Measurements from ENCODE around the gene SLC66A2. TPM values are rescaled to one million over a fixed set of nuclear protein-coding genes. Genes with fewer than 3 reads are reported as not detected.
A peak's percentile ranks its signal among the peaks of the same experiment; 100 is the strongest.

SLC66A2 gene
- total and polyA plus RNA-seq, 9 donors: 2.1 to 31.1 (median 27.0) TPM

DNA sequence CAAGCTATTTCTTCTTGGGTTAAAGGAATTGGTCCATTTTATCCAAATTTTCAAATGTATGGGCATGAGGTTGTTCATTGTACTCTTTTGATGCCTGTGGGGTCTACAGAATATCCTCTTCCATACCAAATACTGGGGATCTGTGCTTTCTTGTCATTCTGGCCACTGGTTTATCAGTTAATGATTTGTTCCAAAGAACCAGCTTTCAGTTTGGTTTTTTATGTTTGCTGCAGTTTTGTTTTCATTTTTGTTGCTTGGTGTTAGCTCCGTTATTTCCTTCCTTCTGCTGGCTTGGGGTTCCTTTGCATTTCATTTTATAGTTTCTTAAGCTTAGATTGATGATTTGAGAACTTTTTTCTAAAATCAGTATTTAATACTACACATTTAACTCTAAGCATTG, 45.5 kb downstream of the SLC66A2 start:
- no peaks in the 10 kb centered on the region for H3K36me3 ChIP-seq
- 8 to 28% (median 11%) methylated on average over 1 of the region's 1 CpG for WGBS, 3 donors
- intact Hi-C loops (cut with DNase I): no loop called here
- no peak overlapping the region for H3K27ac ChIP-seq
- TF ChIP-seq POLR2A (IDR thresholded peaks at IDR 0.05) (no peak), EP300 (IDR thresholded peaks at IDR 0.05) (no peak)
- TF ChIP-seq, protein P1, sequence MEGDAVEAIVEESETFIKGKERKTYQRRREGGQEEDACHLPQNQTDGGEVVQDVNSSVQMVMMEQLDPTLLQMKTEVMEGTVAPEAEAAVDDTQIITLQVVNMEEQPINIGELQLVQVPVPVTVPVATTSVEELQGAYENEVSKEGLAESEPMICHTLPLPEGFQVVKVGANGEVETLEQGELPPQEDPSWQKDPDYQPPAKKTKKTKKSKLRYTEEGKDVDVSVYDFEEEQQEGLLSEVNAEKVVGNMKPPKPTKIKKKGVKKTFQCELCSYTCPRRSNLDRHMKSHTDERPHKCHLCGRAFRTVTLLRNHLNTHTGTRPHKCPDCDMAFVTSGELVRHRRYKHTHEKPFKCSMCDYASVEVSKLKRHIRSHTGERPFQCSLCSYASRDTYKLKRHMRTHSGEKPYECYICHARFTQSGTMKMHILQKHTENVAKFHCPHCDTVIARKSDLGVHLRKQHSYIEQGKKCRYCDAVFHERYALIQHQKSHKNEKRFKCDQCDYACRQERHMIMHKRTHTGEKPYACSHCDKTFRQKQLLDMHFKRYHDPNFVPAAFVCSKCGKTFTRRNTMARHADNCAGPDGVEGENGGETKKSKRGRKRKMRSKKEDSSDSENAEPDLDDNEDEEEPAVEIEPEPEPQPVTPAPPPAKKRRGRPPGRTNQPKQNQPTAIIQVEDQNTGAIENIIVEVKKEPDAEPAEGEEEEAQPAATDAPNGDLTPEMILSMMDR (IDR thresholded peaks at IDR 0.05): no peak
- H3K27me3 ChIP-seq: no peaks in the 10 kb centered on the region
- peaks cover 4% of the 10 kb centered on the region for H3K4me1 ChIP-seq (ENCODE audit: insufficient read depth)
- no peak overlapping the region for H3K4me3 ChIP-seq
- no peak for DNase-seq
- H3K9me3 ChIP-seq: no peaks in the 10 kb centered on the region

DNA sequence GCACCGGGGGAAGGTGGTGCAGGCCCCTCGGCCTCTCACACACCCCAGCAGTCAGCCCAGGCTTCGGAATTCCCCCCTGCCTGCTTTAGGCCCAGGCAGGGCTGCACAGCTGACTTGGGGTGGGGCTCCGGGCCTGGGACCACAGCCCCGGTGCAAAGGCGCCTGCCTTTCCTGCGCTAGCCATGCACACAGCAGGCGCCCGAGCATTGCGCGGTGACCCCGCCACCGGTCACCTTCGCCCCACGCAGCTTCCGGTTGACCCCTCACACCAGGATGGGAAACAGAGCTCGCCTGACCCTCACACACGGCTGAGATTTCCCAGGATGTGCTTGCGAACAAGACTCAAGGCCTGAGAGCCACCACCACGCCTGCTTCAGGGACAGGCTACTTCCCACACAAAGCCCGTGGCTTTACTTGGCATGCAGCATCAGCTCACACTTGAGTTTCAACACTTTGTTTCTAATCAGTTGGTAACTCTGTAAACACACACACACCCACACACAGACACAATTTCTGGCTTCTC, 46.0 kb downstream of the SLC66A2 start:
- Histone ChIP-seq H3K27ac (no peak overlapping the region), H3K36me3 (no peaks in the 10 kb centered on the region), H3K9me3 (no peaks in the 10 kb centered on the region), H3K27me3 (no peaks in the 10 kb centered on the region), H3K4me3 (no peak overlapping the region), H3K4me1 (ENCODE audit: insufficient read depth) (peaks cover 4% of the 10 kb centered on the region)
- 70 to 80% (median 72%) methylated on average over 21 of the region's 21 CpGs for WGBS, 3 donors
- peak in 1 of 5 donors; percentile 47 for DNase-seq
- intact Hi-C loops (cut with DNase I): no loop called here
- TF ChIP-seq, protein P1 (IDR thresholded peaks at IDR 0.05): no peak
- TF ChIP-seq POLR2A (IDR thresholded peaks at IDR 0.05): no peak
- TF ChIP-seq EP300 (IDR thresholded peaks at IDR 0.05): no peak

DNA sequence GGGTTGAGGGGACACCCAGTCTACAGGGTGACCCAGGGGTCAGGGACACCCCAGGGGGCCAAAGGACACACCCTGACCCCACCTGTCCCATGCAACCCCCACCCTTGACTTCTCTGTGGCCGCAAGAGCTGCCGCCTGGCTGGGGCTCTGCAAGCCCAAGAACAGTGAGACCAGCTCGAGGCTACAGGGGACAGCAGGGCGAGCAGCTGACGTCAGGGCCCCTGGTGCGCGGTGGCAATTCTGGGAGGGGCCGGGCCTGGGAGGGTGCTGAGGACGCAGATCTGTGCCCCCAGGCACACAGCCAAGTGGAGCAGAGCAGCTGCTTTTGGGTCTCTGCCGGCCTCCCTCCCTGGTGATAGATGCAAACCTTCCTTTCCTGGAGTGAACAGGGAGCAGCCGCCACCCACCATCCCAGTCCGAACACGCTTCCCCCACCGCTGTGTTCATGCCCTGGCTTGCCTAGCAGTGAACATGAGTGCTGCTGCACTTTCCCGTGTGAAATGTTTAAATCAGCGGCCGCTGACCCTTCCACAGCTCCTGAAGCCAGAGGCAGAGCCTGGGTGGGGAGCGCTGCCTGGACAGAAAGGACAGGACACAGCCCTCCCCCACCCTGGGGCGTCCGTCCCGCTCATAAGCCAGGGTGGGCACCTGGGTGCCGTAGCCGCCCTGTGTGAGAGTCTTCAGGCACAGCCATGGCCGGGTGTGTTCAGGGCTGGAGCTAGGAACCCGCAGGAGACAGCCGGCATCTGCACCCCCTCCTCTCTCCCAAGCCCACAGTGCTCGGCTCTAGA, 46.9 kb downstream of the SLC66A2 start:
- intact Hi-C loops (cut with DNase I): no loop called here
- Histone ChIP-seq H3K36me3 (no peaks in the 10 kb centered on the region), H3K27ac (no peak overlapping the region), H3K27me3 (no peaks in the 10 kb centered on the region), H3K4me1 (ENCODE audit: insufficient read depth) (peaks cover 4% of the 10 kb centered on the region), H3K9me3 (no peaks in the 10 kb centered on the region), H3K4me3 (no peak overlapping the region)
- 89 to 94% (median 91%) methylated on average over 22 to 27 of the region's 27 CpGs for WGBS, 3 donors
- TF ChIP-seq, protein P1 (IDR thresholded peaks at IDR 0.05): no peak
- TF ChIP-seq EP300 (IDR thresholded peaks at IDR 0.05) (no peak), POLR2A (IDR thresholded peaks at IDR 0.05) (no peak)
- DNase-seq: peak in 1 of 5 donors; percentile 27

- Histone ChIP-seq H3K9me3 (no peaks in the 10 kb centered on the region), H3K27ac (no peak overlapping the region), H3K27me3 (no peaks in the 10 kb centered on the region), H3K36me3 (no peaks in the 10 kb centered on the region), H3K4me1 (ENCODE audit: insufficient read depth) (peaks cover 4% of the 10 kb centered on the region), H3K4me3 (no peak overlapping the region)
- 94 to 99% (median 97%) methylated on average over 25 of the region's 25 CpGs for WGBS, 3 donors
- TF ChIP-seq, protein P1 (IDR thresholded peaks at IDR 0.05): no peak
- TF ChIP-seq EP300 (IDR thresholded peaks at IDR 0.05): no peak
- TF ChIP-seq POLR2A (IDR thresholded peaks at IDR 0.05): no peak
- peak in 2 of 5 donors; percentile 12 to 26 for DNase-seq
- intact Hi-C loops (cut with DNase I): no loop called here
Measured at GRCh38 chr18:79903787-79904356, 47.6 kb downstream of the SLC66A2 start.
